Cerebellar nuclear complex (tissue), 1 donor: Measurements from ENCODE around the gene UBA52.

ENCODE experiments used
- DNase-seq, 2 experiments: peaks; one replicate each; lab custom pipeline; 2025; lab: John Stamatoyannopoulos, UW

UBA52 gene

DNA sequence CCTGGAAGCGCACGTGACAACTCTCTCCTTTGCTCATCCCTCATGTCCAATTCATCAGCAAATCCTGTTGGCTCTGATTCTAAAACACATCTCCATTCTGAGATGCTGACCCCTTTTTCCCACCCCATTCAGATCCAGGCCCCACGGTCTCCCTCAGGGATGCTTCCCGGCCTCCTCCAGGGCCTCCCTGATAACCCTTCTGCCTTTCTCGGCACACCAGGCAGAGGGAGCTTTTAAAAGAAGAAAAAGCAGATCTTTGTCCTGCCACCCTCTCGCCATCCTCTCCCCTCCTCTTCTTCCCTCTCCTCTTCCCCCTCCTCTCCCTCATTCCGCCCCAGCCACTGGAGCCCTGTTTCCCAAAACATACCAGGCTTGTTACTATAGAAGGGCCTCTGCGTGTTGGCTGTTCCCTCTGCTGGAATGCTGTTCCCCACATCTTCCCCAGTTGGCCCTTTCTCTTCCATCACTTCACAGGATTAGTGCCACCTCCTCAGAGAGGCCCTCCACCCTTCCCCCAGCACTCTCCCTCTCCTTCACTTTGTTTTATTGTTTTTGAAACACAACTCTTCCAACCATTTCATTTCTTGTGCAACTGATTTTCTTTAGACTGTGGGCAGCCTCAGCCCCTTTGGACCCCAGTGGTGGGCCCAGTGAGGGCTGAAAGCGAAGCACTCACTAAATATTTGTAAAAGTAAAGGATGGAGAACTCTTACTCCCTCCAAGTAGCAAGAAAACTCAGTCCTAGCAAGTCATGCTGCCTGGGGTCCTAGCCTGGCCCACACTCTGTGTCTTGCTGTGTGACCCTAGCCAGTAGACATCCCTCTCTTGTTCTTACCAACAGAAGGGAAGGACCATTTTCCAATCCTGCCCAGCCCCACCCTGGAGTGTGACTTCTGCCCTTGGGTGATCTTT, 37.4 kb downstream of the UBA52 start:
- no peak for DNase-seq

DNA sequence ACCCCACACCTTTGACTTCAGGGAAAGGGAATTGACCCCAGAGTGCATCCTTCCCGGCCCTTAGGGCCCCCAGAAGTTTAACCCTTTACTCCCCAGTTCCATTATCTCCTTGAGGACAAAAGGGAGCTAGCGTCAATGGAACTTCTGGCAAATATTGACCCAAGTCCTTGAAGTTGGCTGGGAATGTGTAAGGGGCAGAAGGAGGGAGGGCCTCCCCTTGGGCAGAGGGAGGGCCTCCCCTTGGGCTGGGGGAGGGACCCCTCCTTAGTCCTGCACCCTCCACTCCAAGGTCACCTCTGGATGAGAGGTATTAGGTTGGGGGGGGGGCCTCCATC, 38.0 kb downstream of the UBA52 start:
- DNase-seq: no peak

DNA sequence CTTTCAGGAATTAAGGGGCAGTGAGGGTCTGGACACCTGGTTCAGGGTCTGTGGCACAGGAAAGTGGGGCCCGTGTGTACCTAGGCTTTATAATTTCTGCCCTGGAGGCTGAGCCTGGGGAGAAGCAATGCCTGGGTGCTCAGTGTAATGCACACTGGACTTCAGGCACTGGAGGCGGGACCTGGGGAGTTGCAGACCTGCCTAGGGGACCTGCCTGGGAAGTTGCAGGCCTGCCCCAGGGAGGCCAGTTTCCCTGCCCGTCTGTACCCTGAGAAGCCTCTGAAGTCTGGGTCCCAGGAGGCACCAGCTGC, 38.5 kb downstream of the UBA52 start:
- no peak for DNase-seq

DNA sequence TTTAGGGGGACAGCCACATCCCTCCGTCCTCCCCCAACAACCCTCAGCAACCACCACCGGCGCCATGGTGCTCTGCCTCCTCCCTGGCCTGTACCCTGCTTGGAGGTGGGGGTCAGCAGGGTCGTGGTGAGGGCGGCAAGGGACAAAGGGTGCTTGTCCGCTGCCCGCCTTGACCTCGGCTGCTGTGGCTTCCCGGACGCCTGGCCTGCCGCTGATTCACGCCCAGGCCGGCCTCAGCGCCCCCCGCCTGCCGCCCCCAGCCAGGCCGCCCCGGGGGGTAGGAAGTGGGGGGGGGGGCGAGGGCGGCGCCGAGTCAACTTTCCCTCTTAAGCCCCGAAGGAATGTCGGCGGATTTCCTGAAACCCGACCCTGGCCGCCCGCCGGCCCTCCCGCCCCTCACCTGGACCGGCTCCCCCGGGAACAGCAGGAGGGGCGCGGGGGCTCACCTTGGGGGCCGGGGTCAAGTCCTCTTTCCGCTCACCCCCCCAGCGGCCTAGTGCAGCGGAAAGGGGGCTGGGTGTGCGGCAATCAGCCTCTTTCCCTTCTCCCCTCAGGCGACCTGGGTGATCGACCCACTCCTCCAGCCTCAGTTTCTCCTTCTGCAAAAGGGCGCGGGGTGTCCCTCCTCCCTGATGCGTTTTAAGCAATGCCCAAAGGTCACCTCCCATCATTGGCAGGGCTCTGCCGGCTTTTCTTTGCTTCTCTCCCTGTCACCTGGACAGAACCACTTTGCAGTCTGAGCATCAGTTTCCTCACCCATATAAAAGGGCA, 39.1 kb downstream of the UBA52 start:
- DNase-seq: no peak

DNA sequence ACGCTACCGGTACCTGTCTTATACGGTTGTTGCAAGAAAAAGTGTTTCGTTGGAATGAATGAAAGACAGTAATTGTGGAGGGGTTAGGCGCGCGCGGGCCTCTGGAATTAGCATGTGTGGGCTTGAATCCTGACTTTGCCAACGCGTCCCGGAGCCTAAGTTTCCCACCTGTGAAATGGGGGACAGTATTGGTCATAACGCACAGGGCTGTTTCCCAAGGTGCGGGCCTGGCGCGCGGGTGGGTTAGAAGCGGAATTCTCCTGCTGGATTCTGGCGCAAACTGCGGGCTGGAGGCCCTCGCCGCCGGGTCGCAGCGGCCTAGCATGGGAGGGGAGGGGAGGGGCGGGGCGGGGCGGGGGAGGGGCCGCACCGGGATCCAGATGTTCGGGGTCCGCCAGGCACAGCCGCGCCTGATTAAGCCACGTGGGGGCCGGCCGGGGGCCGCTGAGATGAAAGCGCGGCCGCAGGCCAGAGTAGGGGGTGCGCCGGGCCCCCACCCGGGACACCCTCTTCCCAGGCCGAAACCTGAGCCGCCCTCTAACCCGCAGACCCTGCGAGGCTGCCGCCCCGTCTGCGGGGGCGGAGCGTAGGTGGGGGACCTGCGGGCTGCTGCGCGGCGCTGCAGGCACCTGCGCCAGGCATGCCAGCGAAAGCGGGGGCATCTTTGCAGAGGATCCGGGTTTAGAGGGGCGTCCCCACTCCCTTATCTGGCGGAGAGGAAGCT, 39.8 kb downstream of the UBA52 start:
- DNase-seq: no peak

DNA sequence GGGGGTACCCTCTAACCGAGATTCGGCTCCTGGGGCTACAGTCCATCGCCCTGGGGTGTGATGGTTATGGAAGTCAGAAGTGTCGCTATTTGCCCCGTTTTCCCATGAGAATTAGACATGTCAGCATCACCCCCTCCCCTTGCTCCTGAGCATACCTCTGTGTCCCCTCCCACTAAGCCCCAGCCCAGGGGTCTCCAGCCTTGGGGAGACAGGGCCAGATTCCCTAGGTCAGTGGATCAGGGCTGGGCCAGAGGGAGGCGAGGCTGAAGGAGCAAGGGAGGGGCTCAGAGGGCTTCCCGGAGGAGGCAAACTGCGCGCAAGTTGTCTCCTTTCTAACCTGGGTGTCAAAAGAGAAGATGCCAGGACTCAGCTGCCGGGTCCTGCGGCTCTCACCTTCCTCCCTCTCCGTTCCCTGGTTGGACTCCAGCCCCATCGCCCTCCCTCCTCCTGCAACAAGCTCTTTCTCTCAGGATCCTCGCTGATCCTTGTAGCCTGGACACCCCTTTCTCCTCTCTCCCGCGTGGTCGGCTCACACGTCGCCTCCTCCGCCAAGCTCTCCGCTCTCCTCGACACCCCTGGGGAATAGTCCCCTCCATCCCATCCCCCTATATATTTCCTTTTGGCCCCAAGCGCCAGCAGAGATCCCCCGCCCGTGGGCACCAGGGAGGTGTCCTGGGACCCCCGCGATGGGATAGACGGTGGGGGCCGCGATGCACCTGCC, 40.6 kb downstream of the UBA52 start:
- no peak for DNase-seq

DNA sequence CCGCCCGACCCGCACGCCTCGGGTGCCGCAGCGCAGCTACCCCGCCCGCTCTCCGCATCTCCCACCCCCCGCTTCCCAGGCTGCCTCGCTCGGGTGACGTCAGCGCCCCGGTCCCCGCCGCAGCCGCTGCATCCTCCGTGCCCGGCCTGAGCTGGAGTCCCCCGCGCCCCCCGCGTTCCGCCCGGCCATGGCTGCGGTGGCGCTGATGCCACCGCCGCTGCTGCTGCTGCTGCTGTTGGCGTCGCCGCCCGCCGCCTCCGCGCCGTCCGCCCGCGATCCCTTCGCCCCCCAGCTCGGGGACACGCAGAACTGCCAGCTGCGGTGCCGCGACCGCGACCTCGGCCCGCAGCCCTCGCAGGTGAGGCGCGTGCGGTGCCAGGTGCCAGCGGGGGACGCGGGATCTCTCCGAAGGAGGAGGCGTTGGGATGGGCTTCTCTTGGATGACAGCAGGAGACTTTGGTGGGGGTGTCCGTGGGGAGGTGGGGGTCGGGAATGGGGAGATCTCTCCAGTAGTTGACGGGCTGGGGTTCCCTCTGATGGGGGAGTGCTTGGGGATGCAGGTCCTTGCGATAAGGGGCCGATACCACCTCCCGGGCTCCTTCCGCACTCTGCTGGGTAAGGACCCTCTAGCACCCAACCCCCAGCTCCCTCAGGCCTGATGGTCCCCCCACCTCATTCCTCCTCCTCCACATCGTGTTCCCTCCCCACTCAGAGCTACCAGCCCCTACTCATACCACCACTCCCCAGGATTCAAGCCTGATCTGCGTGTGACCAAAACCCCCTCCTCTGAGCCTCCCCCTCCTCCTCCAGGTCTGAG, 41.3 kb downstream of the UBA52 start, which contains the start of gene TMEM59L:
TMEM59L (plus strand) TSS at position 99 of the 817 bp plus-strand sequence; CDS start at position 188, 89 bp downstream.
- no peak for DNase-seq

DNA sequence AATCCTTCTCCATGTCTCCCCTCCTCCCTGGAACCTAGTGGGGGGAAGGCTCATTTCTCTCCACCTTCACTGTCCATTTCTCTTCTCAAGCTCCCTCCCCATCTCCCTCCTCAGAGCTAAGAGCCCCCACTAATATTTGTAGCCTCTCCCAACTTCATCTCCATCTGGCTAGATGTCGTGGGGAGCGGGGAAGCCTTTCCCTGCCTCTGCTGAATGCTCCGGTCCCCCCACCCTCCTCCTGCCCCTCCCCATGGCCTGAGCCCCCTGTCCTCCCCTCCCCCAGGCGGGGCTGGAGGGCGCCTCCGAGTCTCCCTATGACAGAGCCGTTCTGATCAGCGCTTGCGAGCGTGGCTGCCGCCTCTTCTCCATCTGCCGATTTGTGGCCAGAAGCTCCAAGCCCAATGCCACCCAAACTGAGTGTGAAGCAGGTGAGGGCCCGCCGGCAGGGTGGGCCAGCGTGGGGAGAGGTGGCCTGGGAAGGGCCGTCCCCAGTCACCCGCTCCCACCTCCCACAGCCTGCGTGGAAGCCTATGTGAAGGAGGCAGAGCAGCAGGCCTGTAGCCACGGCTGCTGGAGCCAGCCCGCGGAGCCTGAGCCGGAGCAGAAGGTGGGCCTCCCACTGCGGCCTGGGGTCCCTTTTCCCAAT, 42.1 kb downstream of the UBA52 start:
- DNase-seq: no peak

DNA sequence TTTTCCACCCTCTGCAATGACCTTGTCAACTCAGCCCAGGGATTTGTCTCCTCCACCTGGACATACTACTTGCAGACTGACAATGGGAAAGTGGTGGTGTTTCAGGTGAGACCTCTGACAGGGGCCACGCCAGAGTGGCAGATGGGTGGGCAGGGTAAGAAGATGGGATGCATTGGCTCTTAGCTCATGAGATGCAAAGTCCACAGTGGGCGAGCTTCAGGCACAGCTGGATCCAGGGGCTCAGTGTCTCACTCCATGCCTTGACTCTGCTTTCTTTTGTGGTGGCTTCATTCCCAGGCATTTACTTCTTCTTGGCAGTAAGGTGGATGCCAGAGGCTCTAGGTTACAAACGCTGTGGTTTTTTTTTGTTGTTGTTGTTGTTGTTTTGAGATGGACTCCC, 44.4 kb downstream of the UBA52 start:
- no peak for DNase-seq

DNA sequence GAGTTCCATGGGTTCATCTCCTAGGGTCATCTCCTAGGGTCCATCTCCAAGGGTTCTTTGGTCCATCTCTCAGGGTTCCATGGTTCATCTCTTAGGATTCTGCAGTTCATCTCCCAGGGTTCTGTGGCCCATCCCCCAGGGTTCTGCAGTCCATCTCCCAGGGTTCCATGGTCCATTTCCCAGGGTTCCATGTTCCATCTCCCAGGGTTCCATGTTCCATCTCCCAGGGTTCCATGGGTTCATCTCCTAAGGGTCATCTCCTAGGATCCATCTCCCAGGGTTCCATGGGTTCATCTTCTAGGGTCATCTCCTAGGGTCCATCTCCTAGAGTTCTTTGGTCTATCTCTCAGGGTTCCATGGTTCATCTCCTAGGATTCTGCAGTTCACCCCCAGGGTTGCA, 45.9 kb downstream of the UBA52 start:
- no peak for DNase-seq

DNA sequence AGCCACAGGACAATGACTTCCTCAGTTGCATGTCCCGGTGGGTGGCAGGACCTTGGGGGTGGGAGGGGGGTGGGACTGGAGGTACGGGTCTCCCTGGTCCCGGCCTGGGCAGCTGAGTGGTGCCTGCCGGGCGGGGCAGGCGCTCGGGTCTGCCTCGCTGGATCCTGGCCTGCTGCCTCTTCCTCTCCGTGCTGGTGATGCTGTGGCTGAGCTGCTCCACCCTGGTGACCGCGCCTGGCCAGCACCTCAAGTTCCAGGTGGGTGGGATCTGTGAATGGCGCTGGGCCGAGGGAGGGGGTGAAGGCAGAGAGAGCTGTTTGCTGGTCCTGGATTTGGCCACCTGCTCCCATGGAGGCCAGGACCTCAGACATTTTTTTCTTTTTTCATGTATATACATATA, 46.6 kb downstream of the UBA52 start:
- no peak for DNase-seq

DNA sequence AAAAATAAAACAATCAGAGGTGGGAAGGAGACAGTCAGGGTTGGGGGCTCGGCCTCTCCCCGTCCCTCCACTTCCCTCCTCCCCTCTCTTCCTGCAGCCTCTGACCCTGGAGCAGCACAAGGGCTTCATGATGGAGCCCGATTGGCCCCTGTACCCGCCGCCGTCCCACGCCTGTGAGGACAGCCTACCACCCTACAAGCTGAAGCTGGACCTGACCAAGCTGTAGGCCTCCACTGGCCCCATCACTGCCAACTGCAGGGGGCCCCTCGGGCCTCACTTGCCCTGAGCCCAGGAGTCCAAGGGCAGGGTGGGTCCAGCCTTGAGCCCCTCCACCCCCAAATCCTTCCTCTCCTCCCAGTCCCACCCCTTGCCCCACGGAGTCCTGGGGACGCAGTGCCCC, 48.7 kb downstream of the UBA52 start:
- no peak for DNase-seq

DNA sequence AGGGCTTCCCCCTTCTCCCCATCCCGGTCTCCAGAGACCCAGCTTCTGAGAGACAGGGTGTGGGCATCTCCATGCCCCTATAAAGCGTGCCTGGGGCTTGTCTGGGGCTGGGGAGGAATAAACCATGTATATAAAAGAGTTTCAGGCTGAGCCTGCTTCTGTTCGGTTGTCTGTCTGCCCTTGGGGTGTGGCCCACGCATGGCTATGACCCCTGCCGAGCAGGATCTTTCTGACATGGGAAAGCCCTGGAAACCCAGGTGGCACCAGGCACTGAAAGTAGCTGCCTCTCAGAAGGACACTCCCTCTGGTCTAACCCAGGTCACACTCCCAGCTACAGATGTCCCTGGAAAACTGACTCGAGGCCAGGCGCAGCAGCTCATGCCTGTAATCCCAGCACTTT, 49.2 kb downstream of the UBA52 start:
- no peak for DNase-seq

DNA sequence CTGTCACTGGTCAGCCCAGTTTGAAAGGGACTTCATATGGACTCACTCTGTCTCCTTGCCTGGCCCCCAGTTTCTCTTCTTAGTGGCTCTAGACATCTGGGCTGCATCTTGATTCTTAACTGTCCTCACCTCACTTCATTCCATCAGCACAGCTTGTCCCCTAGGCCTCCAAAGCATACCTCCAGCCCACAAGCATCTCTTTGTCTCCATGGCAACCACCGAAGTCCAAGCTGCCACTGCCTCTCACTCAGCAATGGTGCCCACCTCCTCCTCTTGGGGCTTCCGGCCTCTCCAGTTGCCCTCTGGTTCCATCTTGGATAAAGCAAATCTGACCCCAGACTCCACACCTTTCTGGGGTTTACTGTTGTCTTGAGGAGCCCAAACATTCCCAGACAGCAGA, 55.2 kb downstream of the UBA52 start:
- DNase-seq: no peak
